Measurements from ENCODE around the gene KCNQ1. TPM values are rescaled to one million over a fixed set of nuclear protein-coding genes. Genes with fewer than 3 reads are reported as not detected.

KCNQ1 gene
- total RNA-seq, 1 experiment from 2014 or later: 2.3 TPM

DNA sequence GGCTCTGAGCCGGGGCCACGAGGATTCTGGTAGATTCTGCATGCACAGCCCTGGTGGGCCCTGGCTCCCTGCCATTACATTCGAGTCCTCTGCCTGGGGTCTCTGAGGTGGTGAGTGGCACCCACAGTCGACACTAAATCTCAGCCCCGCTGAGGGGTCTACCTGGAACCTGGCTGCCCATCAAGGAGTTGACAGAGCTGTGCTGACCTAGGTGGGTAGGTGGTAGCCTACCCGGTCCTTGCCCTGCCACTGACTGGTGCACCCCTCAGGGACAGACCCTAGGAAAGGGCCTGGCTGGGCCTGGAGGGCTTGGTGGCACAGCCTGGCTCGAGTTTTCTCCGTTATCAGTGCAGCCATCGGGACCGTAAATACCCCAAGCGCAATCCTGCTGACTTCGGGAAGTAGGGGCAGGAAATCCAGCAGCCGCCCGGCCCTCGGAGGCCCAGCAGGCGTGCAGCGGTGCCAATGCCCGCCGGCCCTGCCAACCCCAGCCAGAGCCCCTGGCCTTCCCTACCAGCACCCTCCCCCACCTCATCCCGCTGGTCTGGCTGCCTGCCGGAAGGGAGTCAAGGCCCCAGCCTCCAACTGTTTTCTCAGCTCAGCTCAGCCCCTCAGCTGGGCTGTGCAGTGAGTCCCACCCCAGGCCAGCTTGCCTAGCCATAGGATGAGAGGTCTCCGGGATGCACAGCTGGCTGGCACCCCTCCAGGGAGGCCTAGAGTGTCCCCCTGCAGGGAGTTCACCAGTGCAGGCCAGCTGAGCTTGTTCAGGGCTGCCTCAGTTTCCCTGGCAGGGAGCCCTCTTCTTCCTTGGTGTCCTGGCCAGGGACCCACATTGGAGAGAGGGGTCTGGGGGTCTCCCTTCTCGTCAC is 335.4 kb downstream of the KCNQ1 start:
- no CpG with 5 or more reads among the region's 23 CpGs for WGBS (ENCODE audit: extremely low coverage, insufficient read length, low lambda C conversion rate)
- no peaks in the 10 kb centered on the region for H4K20me1 ChIP-seq (ENCODE audit: control insufficient read depth, insufficient read depth, insufficient read length)

More for the DNA sequence above, 335.4 kb downstream of the KCNQ1 start:
- TF ChIP-seq CTCF (conservative IDR thresholded peaks at IDR 0.05): no peak
- Histone ChIP-seq H3K9ac (ENCODE audit: extremely low read depth, insufficient read length, low read length) (no peak overlapping the region), H3K9me3 (ENCODE audit: control insufficient read depth, low read depth, low read length) (no peaks in the 10 kb centered on the region), H3K4me2 (ENCODE audit: insufficient read depth, insufficient read length, low read length) (no peak overlapping the region), H2BK5ac (ENCODE audit: insufficient read length, low read length) (no peak overlapping the region), H4K8ac (replicated peaks; ENCODE audit: insufficient read length, low read depth, low read length) (no peak overlapping the region), H3K23ac (ENCODE audit: insufficient read length, low read depth, low read length) (no peak overlapping the region), H2BK120ac (ENCODE audit: low read depth, low read length, poor library complexity, severe bottlenecking) (no peak overlapping the region), H2AFZ (ENCODE audit: low read length) (no peak overlapping the region), H4K91ac (ENCODE audit: insufficient read length, low read depth, low read length) (no peak overlapping the region), H2BK15ac (ENCODE audit: low read depth, low read length) (no peak overlapping the region), H2AK5ac (ENCODE audit: insufficient read length, low read length) (no peak overlapping the region), H3T11ph (ENCODE audit: low read length) (no peak overlapping the region), H3K56ac (ENCODE audit: insufficient read length, low read depth, low read length) (no peak overlapping the region), H3K4ac (ENCODE audit: low read depth, low read length) (no peak overlapping the region), H2BK12ac (ENCODE audit: insufficient read length, low read depth, low read length) (no peak overlapping the region), H3K14ac (ENCODE audit: insufficient read depth, low read length) (no peak overlapping the region; the same call in 1 of the 2 replicates), H3K4me1 (ENCODE audit: insufficient read depth, low read length) (no peaks in the 10 kb centered on the region), H3K18ac (ENCODE audit: insufficient read length, low read depth, low read length) (no peak overlapping the region), H3K23me2 (ENCODE audit: insufficient read length, low read depth, low read length, poor library complexity, severe bottlenecking) (no peaks in the 10 kb centered on the region), H3K79me1 (ENCODE audit: insufficient read depth, low read depth, low read length, poor library complexity, severe bottlenecking) (no peaks in the 10 kb centered on the region), H3K79me2 (ENCODE audit: insufficient read depth, low read length) (no peaks in the 10 kb centered on the region), H4K5ac (ENCODE audit: insufficient read length, low read depth, low read length) (no peak overlapping the region), H3K27me3 (ENCODE audit: insufficient read depth, low read length) (no peaks in the 10 kb centered on the region; the same call in 1 of the 2 replicates), H2BK20ac (ENCODE audit: low read depth, low read length, poor library complexity, severe bottlenecking) (no peak overlapping the region), H3K27ac (ENCODE audit: insufficient read length, low read depth, low read length) (no peak overlapping the region)
- Mint-ChIP-seq H3K4me3 (no peak overlapping the region; a peak in 1 of 5 replicates), H3K36me3 (ENCODE audit: insufficient read depth in 1 of 3, low read depth in 3 of 3) (no peaks in the 10 kb centered on the region; a peak in 1 of 7 replicates), H3K27ac (no peak overlapping the region), H3K9me3 (peaks cover 4 to 7% of the 10 kb centered on the region in 2 experiments; a peak in 4 of 5 replicates), H3K4me1 (peaks cover 11 to 21% of the 10 kb centered on the region in 2 experiments), H3K27me3 (ENCODE audit: low read depth) (peaks cover 53% of the 10 kb centered on the region)
- DNase-seq: peak; percentile 28

Measured in H9 (cell line).